HG02981 (cell line): ENCODE measurements around the gene BLNK.
A peak's percentile ranks its signal among the peaks of the same experiment; 100 is the strongest.

ENCODE experiments used
- ATAC-seq: cut with Tn5 transposase; IDR thresholded peaks from one replicate; pipeline ENCODE4 v1.9.1; 2021; ENCODE audit warnings: mild to moderate bottlenecking, moderate library complexity; ENCODE audit not compliant: unreplicated experiment

BLNK gene

DNA sequence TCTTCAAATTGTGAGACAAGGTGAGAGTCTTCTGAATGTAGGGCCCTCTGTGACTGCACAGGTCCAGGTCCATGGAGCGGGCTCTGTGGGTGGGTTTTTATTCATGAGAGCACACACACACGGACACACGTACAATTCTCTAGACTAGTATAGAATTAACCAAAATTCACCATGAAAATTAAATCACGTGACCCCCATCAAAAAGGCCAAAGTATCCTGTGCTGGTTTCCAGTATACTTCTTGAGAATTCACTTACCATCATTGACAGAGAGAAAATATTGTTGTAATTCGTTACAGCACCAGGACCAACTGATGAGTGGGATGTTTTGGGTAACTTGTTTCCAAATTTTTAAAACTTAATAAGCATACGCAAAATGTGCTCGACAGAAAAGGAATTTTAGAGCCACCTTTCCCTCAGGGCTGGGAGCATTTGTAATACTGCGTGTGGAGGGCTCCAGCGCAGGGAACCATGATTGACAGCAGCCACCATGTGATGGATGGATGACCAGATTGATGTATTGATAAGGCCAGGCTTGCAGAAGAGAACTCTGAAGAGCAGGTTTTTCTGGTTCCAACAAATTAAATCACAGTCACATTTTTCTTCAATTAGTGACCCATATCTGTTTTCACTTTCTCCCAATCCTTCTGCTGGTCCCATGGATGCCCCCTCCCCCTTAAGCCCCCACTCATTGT, 18.0 kb upstream of the BLNK start:
- no peak for ATAC-seq

DNA sequence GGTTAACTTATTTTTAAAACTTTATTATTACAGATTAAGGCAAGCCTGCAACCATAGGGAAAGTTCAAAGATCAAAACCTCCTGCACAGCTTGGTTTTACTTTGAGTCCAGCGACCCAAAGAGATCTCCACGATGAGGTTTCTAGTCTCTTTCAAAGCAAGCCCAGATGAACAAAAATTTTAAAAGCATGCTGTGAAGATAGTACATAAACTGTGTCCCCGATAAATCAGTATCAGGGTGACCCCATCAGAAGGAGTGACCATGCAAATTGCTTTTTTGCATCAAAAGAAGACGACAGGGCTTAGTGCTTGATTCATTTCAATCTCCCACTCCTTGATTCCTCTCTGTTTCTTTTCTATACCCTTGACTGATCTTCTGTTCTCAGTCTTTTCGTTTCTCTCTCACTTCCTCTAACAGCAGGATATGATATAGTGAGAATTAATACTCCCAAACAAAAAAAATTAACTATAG, 16.8 kb upstream of the BLNK start:
- peak; percentile 71 for ATAC-seq

DNA sequence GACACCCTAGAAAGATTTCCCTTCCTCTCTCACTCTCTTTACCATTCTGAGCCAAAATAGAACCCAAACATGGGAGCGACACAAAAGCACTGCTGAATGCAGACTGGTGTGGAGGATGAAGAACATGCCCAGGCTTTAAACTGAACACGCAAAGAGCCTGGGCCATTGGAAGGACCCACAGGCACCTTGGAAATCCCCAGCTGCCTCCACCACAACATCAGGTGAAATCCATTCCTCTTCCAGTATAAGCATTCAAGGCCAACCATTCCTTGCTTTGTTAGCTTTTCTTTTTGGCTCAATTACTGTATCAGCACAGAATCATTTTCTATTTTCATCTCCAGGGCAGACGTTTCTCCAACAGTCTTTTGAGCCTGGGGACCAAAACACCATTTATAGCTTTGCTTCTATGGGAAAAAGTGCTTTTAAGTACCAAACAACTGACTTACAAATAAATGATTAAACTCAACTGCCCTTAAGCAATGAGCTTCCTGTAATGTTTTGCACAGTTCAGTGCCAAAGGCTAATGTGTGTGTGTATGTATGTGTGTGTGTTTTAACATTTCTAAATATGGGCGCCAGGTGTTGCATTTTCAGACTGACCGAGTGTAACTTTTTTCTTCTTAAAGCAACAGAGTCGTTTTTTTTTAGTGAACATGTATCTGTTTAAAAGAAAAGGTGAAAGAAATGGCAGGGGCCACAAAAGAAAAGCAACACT, 16.2 kb upstream of the BLNK start:
- ATAC-seq: peak; percentile 56

DNA sequence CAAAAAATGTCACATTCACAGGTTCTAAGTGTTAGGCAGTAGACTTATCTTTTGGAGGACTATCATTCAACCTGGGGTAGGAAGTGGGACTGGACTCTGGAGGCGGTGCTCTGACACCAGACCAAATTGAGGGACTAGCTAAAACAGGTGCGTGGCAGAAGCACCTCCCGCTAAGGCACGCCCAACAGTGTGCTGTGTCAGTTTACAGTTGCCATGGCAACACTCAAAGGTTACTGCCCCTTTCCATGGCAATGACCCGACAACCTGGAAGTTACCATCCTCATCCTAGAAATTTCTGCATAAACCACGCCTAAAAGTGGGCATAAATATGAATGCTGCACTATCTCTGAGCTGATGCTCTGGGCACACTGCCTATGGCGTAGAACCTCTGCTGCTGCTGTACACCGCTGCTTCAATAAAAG, 14.0 kb upstream of the BLNK start:
- no peak for ATAC-seq

DNA sequence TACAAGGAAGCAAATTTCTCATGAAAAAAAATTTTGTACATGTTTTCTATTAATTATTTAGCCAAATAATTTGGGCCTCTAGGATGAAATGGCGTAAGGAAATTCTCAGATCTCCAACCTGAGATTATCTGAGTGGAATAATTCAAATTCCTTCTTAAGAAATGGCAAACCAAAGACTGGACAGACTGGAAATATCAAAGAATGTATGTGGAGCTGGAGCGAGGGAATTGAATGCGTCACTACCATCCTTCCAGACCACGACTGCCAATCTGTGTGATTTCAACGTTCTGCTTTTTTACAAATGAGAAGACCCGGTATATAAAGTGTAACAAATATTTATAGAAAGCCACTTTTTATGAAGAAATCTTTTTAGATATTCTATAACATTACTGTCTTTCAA, 12.4 kb upstream of the BLNK start:
- no peak for ATAC-seq

DNA sequence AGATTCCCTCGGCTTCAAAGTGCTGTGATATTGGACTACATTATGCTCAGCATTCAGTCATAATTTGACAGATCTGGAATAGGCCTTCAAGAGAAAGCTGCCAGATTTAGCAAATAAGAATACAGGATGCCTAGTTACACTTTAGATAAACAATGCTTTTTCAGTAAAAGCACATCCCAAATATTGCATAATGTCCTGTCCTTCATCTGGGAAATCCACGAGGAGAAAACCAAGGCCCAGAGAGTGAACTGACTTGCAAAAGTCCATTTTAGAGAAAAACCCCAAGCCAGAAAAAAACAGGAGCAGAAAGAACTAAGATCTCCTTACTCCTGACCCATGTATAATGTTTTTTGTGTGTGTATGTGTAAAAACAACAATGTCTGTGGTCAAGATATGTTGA, 12.0 kb upstream of the BLNK start:
- ATAC-seq: no peak

DNA sequence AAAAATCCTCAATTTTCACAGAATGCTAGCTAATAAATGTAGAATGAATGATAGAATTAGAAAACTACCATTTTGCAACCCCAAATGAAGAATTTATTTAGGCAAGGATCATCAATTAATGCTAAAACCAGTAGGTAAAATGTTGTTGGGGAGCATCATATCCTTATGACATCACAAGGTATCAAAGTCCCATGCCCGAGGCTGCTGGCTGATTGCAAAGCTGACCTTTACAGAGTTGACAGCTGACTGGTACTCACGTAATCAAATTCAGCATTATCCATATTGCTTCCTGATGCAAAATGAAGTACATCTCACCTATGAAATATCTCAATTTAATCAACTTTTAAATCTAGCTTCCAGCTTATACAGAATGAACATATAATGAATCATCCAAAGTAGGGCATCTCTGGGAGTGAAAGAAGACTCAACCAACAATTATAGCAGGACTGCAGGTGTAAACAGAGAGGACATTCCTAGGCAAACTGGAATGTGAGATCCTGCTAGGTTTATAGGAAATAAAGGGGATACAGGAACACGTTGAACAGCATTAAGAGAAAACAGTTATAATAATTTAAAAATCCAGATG, 10.2 kb upstream of the BLNK start:
- ATAC-seq: no peak

DNA sequence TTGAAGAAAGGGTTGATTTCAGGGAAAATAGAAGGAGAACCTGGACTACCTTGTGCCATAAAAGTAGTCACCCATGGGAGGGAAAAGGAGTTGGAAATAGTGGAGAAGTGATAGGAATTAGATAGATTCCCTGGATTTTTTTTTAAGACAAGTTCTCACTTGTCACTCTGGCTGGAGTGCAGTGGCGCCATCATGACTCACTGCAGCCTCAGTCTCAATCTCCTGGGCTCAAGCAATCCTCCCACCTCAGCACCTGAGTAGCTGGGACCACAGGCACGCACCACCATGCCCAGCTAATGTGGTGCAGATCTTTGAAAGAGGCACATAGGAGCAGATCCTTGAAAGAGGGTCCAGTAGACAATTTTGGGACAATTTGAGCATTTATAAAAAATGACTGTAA, 9.5 kb upstream of the BLNK start:
- no peak for ATAC-seq

DNA sequence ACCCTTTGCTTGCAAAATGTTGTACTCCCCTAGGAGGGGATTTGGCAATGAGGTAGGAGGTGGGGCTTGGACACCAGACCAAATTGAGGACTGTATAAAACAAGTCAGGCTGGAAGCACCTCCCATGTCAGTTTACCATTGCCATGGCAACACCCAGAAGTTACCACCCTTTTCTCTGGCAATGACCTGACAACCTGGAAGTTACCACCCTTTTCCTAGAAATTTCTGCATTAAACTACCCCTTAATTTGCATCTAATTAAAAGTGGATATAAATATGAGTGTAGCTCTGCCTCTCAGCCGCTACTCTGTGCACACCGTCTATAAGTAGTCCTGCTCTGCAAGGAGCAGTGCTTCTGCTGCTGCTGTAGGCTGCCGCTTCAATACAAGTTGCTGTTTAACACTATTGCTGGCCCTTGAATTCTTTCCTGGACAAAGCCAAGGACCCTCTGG, 7.8 kb upstream of the BLNK start:
- ATAC-seq: no peak

GRCh38 chr10:96276831-96277230, 5.5 kb upstream of the BLNK start:
- ATAC-seq: no peak

GRCh38 chr10:96276426-96276825, 5.1 kb upstream of the BLNK start:
- no peak for ATAC-seq

DNA sequence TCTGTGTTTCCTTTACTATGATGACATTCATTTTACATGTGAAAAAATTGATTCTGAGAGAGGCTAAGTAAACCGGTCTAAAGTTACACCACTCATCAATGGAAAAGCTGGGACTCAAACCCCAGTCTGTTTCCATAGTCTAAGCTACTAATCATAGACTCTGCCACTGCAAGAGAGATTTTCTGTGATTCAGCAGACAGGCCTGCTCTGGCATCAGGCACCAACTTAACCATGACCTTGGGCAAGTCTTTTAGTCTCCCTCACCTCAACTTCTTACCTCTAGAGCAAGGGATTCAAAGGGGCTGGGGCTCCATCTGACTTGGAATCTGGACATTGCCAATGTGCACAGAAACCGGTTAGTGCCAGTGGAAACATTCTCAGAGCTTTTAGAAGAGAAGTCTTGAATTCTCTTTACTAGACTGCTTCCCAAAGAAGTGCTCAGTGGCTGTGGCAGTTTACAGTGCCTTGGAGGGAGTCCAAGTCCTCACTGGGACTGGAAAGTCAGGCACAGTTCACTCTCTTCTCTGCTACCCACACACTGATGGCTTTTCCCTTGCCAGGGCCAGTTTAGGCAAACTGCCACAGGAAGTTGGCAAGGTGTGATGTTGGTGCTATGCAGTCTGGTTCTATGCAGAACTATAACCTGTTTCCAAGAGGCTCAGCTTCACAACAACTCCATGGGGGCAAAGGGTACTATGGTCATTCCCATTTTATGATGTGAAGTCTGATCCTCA, 4.5 kb upstream of the BLNK start:
- no peak for ATAC-seq

DNA sequence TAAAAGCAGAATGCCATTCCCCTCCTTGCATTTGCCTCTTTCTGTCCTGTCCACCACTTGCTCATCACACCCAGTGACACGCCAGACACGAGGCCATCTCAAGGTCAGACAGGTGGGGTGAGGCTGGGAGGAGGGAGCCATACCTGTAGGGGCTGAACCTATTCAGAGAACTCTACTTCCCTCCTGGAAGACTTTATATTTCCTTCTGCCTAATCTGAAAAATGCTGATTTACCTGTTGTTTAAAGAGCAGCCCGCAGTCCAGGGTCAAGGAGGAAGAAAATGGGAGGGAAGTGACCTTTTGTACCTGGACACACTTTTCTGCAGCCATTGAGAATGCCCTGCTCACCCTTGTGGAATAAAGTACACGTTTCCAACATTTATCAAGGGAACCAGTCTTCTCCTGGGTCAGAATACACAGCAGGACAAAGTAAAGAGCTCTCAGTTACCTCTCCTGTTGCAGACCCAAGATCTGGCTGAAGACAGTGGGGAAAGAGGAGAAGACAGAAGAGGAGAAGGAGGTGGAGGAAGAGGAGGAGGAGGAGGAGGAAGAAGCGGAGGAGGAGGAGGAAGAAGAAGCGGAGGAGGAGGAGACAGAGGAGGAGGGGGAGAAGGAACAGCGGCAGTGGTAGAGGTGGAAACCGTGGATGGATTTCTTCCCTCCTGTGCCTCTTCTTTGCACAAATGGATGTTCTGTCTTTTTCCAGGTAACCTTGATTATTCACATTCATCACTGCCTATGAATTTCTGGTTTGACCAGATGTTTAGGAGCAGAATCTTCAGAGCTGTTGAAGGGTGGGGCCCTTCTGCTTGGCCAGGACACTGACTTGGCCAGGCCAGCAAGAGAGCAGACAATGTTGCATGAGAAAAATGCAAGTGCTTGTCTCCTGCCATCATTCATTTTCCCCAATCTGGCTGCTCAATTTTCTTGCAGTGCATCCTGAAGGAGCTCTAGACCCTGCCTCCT, 1.2 kb upstream of the BLNK start:
- no peak for ATAC-seq

DNA sequence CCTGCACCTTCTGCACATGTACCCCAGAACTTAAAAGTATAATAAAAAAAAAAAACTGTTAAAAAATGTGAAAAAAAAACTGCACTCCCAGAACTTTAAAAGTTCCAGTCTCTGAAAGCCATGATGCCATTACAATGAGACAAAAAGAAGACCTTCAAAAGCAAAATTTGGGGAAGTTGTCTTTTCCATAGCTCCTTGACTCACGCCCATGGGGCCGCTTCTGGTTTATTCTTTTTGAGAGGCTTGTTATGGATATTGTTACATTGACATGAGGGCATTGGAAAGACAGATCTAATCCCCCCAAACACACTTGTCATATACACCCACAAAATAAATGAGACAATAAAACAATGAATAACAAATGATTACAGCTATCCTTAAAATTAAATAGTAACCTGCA, 798 bp downstream of the BLNK start:
- ATAC-seq: no peak

- no peak for ATAC-seq
Measured at GRCh38 chr10:96269438-96270300, 1.7 kb downstream of the BLNK start.

DNA sequence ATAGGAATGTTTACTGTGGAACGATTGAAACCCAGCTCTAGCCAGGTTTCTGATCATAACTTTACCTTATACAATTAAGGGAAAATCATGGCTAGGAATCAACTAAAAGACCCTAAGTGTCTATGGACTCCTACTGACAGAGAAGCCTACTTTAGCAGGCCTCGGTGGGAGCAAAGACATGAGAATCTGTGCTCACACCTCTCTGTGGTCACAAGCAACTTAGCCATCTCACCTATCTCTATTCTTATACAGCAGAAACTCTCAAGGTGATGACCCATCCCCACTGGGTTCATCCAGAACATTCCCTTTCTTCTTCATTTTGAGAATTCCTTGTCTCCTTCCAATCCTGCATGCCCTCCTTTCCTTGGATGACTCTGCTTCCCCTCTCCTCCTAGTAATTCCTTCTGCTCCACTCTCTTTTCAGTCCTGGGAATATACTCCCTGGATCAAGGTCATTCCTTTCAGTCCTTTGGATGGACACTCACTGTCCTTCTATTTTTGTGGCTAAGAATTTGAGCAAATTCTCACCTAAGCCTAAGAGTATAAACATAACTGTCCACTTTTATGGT, 2.9 kb downstream of the BLNK start:
- no peak for ATAC-seq

DNA sequence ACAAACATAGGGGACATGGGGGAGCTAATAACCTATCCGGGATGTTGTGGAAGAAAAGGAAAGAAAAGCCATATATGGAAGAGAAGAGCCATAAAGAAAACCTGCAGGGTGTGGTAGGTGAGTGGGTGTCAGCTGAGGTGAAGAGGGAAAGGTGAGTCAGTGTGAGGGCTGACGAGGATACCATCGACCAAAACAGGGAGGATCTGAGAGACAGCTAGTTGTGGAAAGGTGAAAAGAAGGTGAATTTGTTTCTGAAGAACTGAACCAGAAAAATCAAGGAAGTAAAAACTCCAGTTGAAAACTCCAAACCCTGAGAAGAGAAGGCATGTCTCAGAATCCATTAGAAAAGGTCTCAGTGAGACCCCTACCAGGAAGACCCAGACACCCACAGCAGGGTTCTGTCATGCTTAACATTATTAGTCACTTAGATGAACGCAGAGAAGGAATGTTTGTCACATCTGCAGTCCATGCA, 4.1 kb downstream of the BLNK start:
- ATAC-seq: no peak

DNA sequence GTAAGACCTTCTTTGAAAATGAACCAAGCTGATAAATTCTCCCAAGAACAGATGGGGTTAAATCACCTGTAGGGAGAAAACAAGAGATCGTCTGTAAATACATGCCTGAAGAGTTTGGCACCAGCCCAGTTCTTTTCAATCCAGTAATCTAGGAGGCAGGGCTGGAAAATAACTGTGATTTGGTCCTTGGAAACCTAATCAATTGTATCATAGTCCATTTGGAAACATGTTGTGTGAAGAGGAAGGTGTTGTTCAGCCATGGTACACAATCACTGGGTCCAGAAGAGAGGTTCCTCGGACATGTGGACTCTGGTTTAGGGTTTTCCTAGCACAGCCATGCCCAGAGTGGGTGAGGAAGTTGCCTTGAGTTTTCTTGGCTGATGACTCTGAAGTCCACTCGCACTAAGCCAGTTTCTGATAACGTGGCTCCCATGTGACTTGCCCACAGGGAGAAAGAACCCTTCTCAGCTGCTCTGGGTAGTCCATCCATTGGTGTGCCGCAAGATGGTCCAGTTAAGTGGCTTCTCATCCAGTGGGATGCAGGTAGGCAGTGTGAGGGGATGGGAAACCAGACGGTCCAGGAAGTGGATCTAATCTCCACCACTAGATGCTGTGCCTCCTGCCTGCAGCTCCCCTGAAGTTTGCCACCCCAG, 5.1 kb downstream of the BLNK start:
- no peak for ATAC-seq
